ENCODE measurements around the gene POLR1A. TPM values are rescaled to one million over a fixed set of nuclear protein-coding genes. Genes with fewer than 3 reads are reported as not detected.

POLR1A gene
- total RNA-seq, 4 donors from 2014 or later: 11.8 to 20.2 (median 16.2) TPM

- H3K27ac ChIP-seq: peak overlapping the region in 1 of 4 donors; percentile 34
- no peak for TF ChIP-seq CTCF (IDR thresholded peaks at IDR 0.05)
- no peak for TF ChIP-seq POLR2A (IDR thresholded peaks at IDR 0.05)
- no peaks in the 10 kb centered on the region for H3K9me3 ChIP-seq
- H3K4me3 ChIP-seq: no peak overlapping the region
- peaks cover 31 to 94% (median 40%) of the 10 kb centered on the region in 3 donors for H3K36me3 ChIP-seq
- 82 to 85% methylated on average over 23 of the region's 33 CpGs for WGBS, 2 donors
- intact Hi-C loops (cut with DNase I): no loop called here
- H3K27me3 ChIP-seq: no peaks in the 10 kb centered on the region
- DNase-seq: no peak
- H3K4me1 ChIP-seq: no peaks in the 10 kb centered on the region
Observed at GRCh38 chr2:86027922-86028765, 77.5 kb downstream of the POLR1A start.

- intact Hi-C loops (cut with DNase I): no loop called here
- WGBS, 2 donors: 86 to 90% methylated on average over 2 of the region's 17 CpGs
- H3K27ac ChIP-seq: no peak overlapping the region
- H3K4me3 ChIP-seq: no peak overlapping the region
- H3K4me1 ChIP-seq: no peaks in the 10 kb centered on the region
- peaks cover 24 to 86% (median 40%) of the 10 kb centered on the region in 3 donors for H3K36me3 ChIP-seq
- H3K9me3 ChIP-seq: no peaks in the 10 kb centered on the region
- TF ChIP-seq CTCF (IDR thresholded peaks at IDR 0.05): no peak
- no peak for TF ChIP-seq POLR2A (IDR thresholded peaks at IDR 0.05)
- H3K27me3 ChIP-seq: no peaks in the 10 kb centered on the region
- no peak for DNase-seq
Observed at GRCh38 chr2:86027196-86027921, 78.3 kb downstream of the POLR1A start.

- Histone ChIP-seq H3K27ac (peak overlapping the region in 1 of 4 donors; percentile 44), H3K36me3 (peaks cover 17 to 79% (median 33%) of the 10 kb centered on the region in 3 donors), H3K27me3 (no peaks in the 10 kb centered on the region), H3K9me3 (no peaks in the 10 kb centered on the region), H3K4me1 (no peaks in the 10 kb centered on the region), H3K4me3 (no peak overlapping the region)
- 95% methylated on average over 4 of the region's 6 CpGs; no CpG with 5 or more reads in 1 of the 2 donors for WGBS, 2 donors
- intact Hi-C loops (cut with DNase I): no loop called here
- no peak for TF ChIP-seq POLR2A (IDR thresholded peaks at IDR 0.05)
- no peak for TF ChIP-seq CTCF (IDR thresholded peaks at IDR 0.05)
- DNase-seq: no peak
Observed at GRCh38 chr2:86026744-86027065, 79.0 kb downstream of the POLR1A start.

GRCh38 chr2:86025976-86026743 is 79.5 kb downstream of the POLR1A start:
- peak overlapping the region in 2 of 4 donors; percentile 3 to 44 for H3K27ac ChIP-seq
- no peak for DNase-seq
- no peaks in the 10 kb centered on the region for H3K9me3 ChIP-seq
- no peak overlapping the region for H3K4me3 ChIP-seq
- intact Hi-C loops (cut with DNase I): no loop called here
- no peak for TF ChIP-seq CTCF (IDR thresholded peaks at IDR 0.05)
- no peak for TF ChIP-seq POLR2A (IDR thresholded peaks at IDR 0.05)
- peaks cover 12 to 74% (median 28%) of the 10 kb centered on the region in 3 donors for H3K36me3 ChIP-seq
- peaks cover 0 to 3% (median 1%) of the 10 kb centered on the region in 3 donors for H3K4me1 ChIP-seq
- H3K27me3 ChIP-seq: no peaks in the 10 kb centered on the region
- WGBS, 2 donors: 84 to 91% methylated on average over 4 to 6 of the region's 8 CpGs
